ENCODE measurements around the gene ZNF304. TPM values are rescaled to one million over a fixed set of nuclear protein-coding genes. Genes with fewer than 3 reads are reported as not detected.

The ZNF304 gene
- 5.2 and 6.5 TPM in 2 replicates for total RNA-seq

DNA sequence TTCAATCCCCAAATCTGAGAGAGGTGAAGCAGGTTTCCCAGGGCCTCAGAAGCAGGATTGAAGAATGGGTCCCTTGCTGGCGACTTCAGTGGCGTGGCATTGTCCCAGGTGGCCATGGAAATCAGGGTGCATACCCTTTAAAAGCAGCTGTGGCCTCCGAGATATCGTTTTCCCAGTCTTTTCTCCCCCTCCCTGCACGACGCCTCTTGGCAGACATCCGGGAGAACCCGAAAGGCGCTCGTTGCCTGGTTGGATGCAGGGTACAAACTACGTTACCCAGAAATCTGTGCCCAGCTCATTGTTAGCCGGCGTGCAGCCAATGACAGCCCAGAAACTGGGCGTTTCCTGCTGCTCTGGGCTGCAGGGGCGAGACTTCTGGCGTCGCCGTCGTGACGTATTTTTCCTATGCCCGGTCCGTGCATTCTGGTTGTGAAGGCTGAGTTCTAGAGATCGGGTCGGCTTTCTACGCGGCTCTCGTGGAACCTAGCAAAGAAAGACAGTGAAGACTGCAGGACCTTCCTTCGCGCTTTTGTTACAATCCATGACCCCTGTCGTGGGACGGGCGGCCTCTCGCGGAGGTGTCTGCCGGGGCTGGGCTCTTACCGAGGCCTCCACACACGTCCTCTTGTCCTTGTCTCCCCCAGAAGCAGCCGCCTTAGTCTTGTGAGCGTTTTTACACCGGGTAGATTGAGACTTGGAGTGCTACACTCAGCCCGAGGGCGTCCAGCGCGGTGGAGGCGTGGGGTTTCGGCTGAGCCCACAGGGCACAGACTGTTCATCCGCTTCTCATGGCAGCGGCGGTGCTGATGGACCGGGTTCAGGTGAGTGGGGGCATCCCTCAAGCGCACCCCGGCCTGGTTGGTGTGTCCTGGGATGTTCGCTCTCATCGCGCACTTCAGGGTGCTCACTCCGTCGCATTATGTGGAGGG, at the start of gene ZNF304:
Gene ZNF304, plus strand, starts transcription at position 395 of the 929 bp plus-strand sequence. Its CDS starts 394 bp downstream, at position 789.
- H3K4me3 Mint-ChIP-seq (ENCODE audit: low read depth): peak within 1 kb of the TSS; percentile 92
- H3K4me1 Mint-ChIP-seq (ENCODE audit: low read depth): peaks cover 25% of the 10 kb centered on the region
- peak within 1 kb of the TSS; percentile 86 for H3K27ac Mint-ChIP-seq
- peak; percentile 83 for DNase-seq (ENCODE audit: low spot score)
- peaks cover 53% of the 10 kb centered on the region for H3K9me3 Mint-ChIP-seq
- peaks cover 54% of the 10 kb centered on the region for H3K36me3 Mint-ChIP-seq (ENCODE audit: low read depth)
- intact Hi-C loops (cut with micrococcal nuclease): loop anchor here (1.0 kb wide), 5 partner anchors 12 to 111 kb away; partner anchors contain the start of genes TRAPPC2B, ZNF460, ZNF543 and ZNF547
- H3K27me3 Mint-ChIP-seq (ENCODE audit: low read depth): no peaks in the 10 kb centered on the region

DNA sequence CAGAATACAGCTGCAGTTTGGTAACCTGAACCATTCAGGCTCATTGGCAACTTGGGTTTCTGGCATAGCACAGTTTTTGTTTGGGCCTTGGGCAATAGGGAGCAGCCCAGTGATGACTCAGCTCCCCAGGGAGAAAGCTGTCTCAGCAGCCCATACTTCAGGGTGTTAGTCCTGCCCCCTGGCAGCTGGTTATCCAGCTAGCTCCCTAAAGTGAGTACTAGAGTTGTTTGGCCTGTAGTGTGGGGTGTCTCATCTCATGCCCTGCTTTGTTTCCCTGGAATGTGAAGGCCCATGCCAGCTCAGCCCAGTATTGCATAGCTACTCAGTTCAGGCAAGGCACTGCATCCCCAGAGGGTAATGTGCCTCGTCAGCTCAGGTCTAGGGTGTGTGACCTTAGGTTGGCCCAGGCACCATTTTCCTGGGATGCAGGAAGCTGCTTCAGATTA, 49.0 kb upstream of the ZNF304 start:
- no peak overlapping the region for H3K27ac Mint-ChIP-seq
- H3K36me3 Mint-ChIP-seq (ENCODE audit: low read depth): peaks cover 84% of the 10 kb centered on the region
- peaks cover 40% of the 10 kb centered on the region for H3K9me3 Mint-ChIP-seq

DNA sequence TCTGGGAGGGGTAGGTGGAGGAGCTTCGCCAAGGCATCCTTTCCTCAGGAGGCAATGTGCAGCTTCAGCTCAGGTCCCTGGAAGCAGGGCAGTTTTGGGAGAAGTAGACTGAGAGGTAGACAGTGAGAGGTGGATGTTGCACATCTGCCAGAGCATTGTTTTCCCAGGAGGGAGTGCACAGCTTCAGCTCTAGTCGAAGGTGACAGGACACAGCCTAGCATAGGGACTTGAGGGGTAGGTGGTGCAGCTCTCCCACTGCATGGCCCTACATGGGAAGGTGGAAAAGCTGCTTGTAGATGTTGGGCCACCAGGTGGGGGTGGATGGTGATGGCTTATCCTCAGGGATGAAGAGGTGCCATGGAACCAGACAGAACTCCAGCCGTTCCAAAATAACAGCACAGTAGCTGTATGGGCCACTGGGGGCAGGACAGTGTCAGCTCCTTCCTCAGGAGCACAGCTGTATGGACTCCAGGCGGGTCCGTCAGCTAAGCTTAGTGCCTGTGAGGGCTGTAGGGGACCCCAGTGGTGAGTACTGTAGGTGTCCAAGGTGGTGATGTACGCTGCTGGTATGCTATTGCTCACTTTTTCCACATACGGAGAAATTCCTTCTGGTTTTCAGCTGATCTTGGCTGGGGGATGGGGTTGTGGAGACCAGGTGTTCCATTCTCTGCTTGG, 48.2 kb upstream of the ZNF304 start:
- Mint-ChIP-seq H3K27me3 (ENCODE audit: low read depth) (no peaks in the 10 kb centered on the region), H3K9me3 (peaks cover 32% of the 10 kb centered on the region), H3K4me3 (ENCODE audit: low read depth) (no peak overlapping the region), H3K4me1 (ENCODE audit: low read depth) (no peaks in the 10 kb centered on the region), H3K27ac (no peak overlapping the region), H3K36me3 (ENCODE audit: low read depth) (peaks cover 76% of the 10 kb centered on the region)
- no peak for DNase-seq (ENCODE audit: low spot score)
- intact Hi-C loops (cut with micrococcal nuclease): no loop called here

More for the DNA sequence above, 49.0 kb upstream of the ZNF304 start:
- Mint-ChIP-seq H3K27me3 (ENCODE audit: low read depth) (no peaks in the 10 kb centered on the region), H3K4me3 (ENCODE audit: low read depth) (no peak overlapping the region), H3K4me1 (ENCODE audit: low read depth) (no peaks in the 10 kb centered on the region)
- intact Hi-C loops (cut with micrococcal nuclease): no loop called here
- DNase-seq (ENCODE audit: low spot score): no peak

DNA sequence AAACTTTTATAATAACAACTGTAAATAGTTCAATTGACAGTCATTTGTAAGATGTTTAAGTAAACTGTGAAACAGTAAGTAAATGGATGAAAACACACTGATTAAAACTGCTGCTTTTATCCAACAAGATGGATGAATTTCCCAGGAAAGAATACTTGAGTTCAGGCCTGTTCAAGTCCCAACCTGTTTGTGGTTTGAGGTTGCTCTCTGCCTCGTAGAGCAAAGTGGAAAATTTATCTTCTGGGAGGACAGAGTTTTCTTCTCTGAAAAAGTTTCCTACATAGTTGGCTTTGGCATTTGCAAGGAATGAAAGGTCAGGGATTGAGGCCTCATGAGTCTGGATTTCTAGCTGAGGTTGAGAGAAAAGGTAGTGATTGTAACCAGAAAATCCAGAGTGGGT, 46.0 kb upstream of the ZNF304 start:
- DNase-seq (ENCODE audit: low spot score): no peak
- no peaks in the 10 kb centered on the region for H3K27me3 Mint-ChIP-seq (ENCODE audit: low read depth)
- H3K27ac Mint-ChIP-seq: no peak overlapping the region

DNA sequence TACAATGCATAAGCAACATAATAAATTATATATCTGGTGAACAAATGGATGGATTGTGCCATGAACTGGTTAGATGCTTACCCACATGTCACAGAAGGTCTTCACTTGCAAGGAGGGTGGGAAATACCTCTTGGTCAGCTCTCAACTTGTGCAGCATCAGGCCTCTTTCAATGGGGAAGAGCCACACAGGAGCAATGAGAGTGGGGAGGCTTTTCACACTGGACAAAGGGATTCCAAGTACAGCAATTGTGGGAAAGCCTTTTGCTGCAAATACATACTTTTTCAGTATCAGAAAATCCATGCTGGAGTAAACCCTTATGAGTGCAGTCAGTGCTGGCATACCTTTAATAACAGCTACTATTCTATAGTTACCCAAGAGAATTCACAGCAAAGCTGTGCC, 42.6 kb upstream of the ZNF304 start:
- H3K4me3 Mint-ChIP-seq (ENCODE audit: low read depth): no peak overlapping the region
- no peak for DNase-seq (ENCODE audit: low spot score)
- peaks cover 27% of the 10 kb centered on the region for H3K36me3 Mint-ChIP-seq (ENCODE audit: low read depth)
- H3K4me1 Mint-ChIP-seq (ENCODE audit: low read depth): no peaks in the 10 kb centered on the region
- no peaks in the 10 kb centered on the region for H3K27me3 Mint-ChIP-seq (ENCODE audit: low read depth)
- H3K27ac Mint-ChIP-seq: no peak overlapping the region
- peaks cover 25% of the 10 kb centered on the region for H3K9me3 Mint-ChIP-seq
- intact Hi-C loops (cut with micrococcal nuclease): no loop called here

More for the DNA sequence above, 46.0 kb upstream of the ZNF304 start:
- Mint-ChIP-seq H3K4me1 (ENCODE audit: low read depth) (no peaks in the 10 kb centered on the region), H3K9me3 (peaks cover 31% of the 10 kb centered on the region), H3K4me3 (ENCODE audit: low read depth) (no peak overlapping the region), H3K36me3 (ENCODE audit: low read depth) (peaks cover 61% of the 10 kb centered on the region)
- intact Hi-C loops (cut with micrococcal nuclease): no loop called here

DNA sequence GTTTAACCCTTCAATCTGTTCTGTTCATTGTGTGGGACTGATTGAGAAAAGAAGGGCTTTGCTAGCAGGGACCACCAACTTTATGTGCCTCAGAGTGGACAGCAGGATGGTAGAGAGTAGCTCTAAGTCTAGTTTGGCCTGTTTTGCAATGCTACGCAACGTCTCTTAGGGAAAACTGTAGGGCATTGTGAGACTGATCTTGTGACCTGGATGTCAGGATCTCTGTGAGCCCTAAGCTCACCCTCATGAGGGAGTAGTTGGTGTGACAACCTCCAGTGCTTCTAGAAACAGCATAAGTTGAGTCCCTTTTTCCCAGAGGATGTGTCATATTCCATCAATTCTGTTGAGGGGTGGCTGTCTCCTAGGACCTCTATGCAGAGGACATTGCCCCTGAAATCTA, 40.3 kb upstream of the ZNF304 start:
- H3K9me3 Mint-ChIP-seq: peaks cover 33% of the 10 kb centered on the region
- H3K4me1 Mint-ChIP-seq (ENCODE audit: low read depth): no peaks in the 10 kb centered on the region
- no peak for DNase-seq (ENCODE audit: low spot score)
- H3K27me3 Mint-ChIP-seq (ENCODE audit: low read depth): peaks cover 6% of the 10 kb centered on the region
- no peak overlapping the region for H3K27ac Mint-ChIP-seq
- peaks cover 8% of the 10 kb centered on the region for H3K36me3 Mint-ChIP-seq (ENCODE audit: low read depth)
- no peak overlapping the region for H3K4me3 Mint-ChIP-seq (ENCODE audit: low read depth)
- intact Hi-C loops (cut with micrococcal nuclease): no loop called here

DNA sequence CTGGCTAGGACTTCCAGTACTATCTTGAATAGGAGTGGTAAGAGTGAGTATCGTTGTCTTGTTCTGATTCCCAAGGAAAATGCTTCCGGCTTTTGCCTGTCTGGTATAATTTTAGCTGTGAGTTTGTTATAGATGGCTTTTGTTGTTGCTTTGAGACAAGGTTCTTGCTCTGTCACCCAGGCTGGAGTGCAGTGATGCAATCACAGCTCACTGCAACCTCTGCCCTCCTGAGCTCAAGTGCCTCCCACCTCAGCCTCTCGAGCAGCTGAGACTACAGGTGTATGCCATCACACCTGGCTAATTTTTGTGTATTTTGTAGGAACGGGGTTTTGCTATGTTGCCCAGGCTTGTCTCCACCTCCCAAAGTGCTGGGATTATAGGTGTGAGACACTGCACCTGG, 36.9 kb upstream of the ZNF304 start:
- no peak overlapping the region for H3K4me3 Mint-ChIP-seq (ENCODE audit: low read depth)
- H3K27ac Mint-ChIP-seq: no peak overlapping the region
- intact Hi-C loops (cut with micrococcal nuclease): no loop called here
- H3K4me1 Mint-ChIP-seq (ENCODE audit: low read depth): no peaks in the 10 kb centered on the region
- peaks cover 4% of the 10 kb centered on the region for H3K36me3 Mint-ChIP-seq (ENCODE audit: low read depth)
- H3K27me3 Mint-ChIP-seq (ENCODE audit: low read depth): peaks cover 14% of the 10 kb centered on the region
- peaks cover 30% of the 10 kb centered on the region for H3K9me3 Mint-ChIP-seq
- no peak for DNase-seq (ENCODE audit: low spot score)

DNA sequence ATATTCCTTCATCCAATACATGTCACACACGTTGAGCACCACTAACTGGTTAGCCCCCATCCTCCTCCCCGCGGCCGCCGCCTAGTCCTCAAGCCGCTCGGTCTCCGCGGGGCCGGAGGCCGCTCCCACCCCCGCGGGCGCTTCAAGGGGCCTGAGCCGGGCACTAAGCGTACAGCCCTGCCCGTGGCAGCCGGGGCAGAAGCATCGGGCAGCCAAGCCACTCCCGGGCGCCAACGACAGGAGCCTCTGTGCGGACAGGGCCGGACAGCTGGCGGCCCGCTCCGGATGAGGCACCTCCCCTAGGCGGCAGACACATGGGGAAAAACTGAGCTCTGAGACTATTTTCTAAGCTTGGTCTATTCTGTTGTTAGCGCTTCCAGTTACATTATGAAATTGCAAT, 33.6 kb upstream of the ZNF304 start:
- DNase-seq (ENCODE audit: low spot score): no peak
- H3K4me1 Mint-ChIP-seq (ENCODE audit: low read depth): peaks cover 21% of the 10 kb centered on the region
- H3K4me3 Mint-ChIP-seq (ENCODE audit: low read depth): no peak overlapping the region
- H3K27me3 Mint-ChIP-seq (ENCODE audit: low read depth): peaks cover 14% of the 10 kb centered on the region
- intact Hi-C loops (cut with micrococcal nuclease): no loop called here
- peaks cover 6% of the 10 kb centered on the region for H3K36me3 Mint-ChIP-seq (ENCODE audit: low read depth)
- H3K9me3 Mint-ChIP-seq: peaks cover 26% of the 10 kb centered on the region
- no peak overlapping the region for H3K27ac Mint-ChIP-seq

DNA sequence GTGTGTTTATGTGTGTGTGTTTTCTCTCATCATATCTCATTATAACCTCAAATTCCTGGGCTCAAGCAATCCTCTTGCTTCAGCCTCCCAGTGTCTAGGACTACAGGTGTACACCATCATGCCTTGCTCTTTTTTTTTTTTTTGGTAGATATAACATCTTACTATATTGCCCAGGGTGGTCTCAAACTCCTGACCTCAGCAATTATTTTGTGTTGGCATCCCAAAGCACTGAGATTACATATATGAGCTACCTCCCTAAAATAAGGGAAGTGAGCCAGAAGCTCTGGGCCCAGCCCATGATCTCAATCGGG, 31.2 kb upstream of the ZNF304 start:
- H3K4me3 Mint-ChIP-seq (ENCODE audit: low read depth): peak overlapping the region; percentile 85
- H3K4me1 Mint-ChIP-seq (ENCODE audit: low read depth): peaks cover 25% of the 10 kb centered on the region
- H3K27ac Mint-ChIP-seq: peak overlapping the region; percentile 91
- H3K27me3 Mint-ChIP-seq (ENCODE audit: low read depth): peaks cover 14% of the 10 kb centered on the region
- H3K9me3 Mint-ChIP-seq: peaks cover 34% of the 10 kb centered on the region
- peaks cover 27% of the 10 kb centered on the region for H3K36me3 Mint-ChIP-seq (ENCODE audit: low read depth)
- no peak for DNase-seq (ENCODE audit: low spot score)
- intact Hi-C loops (cut with micrococcal nuclease): loop anchor here (1.0 to 2.0 kb wide), 5 partner anchors 31 to 80 kb away; partner anchors contain the start of genes TRAPPC2B, ZNF304, ZNF460 and ZNF547

DNA sequence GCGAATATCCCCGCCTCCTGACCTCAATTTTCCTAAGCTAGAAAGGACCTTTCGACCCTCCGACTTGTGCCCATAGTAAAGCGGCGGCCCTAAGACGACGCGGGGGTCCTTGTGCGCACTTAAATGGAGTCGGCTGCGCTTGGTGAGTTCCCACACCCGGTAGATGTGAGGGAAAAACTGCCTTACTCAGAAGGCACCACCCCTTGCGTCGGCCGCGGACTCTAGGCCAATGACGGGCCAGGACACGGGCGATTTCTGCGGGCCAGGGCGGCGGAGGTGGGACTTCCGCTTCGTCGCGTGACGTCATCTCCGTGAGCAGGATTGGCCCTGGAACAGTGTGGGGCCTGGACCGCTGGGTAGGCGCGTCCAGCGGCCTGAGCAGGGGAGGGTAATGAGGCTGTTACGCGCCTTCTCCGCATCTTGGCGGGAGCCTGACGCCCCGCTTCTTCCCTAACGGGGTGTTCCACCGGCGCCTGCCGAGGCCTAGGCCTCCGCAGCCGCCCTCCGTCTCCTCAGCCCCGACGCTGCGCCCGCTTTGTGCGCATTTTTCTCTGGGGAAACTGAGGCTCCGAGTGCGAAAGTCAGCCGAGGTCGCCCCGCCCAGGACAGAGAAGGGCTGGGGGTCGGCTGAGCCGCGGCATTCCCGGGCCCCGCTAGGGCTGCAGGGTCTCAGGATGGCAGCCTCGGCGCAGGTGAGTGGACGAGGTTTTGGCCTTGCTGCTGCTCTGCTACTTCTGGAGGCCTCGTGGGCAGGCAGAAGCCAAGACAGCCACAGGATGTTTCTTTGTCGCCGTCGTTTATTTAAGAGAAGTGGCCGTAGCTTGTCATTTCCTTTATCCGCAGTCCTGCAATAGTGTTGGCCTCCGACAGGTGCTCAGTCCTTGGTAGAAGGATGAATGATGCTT, 30.6 kb upstream of the ZNF304 start, which contains the start of gene ZNF543:
Gene ZNF543, plus strand, starts transcription at position 293 of the 905 bp plus-strand sequence. Its CDS starts 382 bp downstream, at position 675.
- Mint-ChIP-seq H3K36me3 (ENCODE audit: low read depth) (peaks cover 33% of the 10 kb centered on the region), H3K4me3 (ENCODE audit: low read depth) (peak within 1 kb of the TSS; percentile 85), H3K4me1 (ENCODE audit: low read depth) (peaks cover 25% of the 10 kb centered on the region), H3K27ac (peak within 1 kb of the TSS; percentile 91), H3K9me3 (peaks cover 34% of the 10 kb centered on the region), H3K27me3 (ENCODE audit: low read depth) (peaks cover 11% of the 10 kb centered on the region)
- intact Hi-C loops (cut with micrococcal nuclease): loop anchor here (1.0 to 2.0 kb wide), 5 partner anchors 31 to 80 kb away; partner anchors contain the start of genes TRAPPC2B, ZNF304, ZNF460 and ZNF547
- peak; percentile 89 for DNase-seq (ENCODE audit: low spot score)

DNA sequence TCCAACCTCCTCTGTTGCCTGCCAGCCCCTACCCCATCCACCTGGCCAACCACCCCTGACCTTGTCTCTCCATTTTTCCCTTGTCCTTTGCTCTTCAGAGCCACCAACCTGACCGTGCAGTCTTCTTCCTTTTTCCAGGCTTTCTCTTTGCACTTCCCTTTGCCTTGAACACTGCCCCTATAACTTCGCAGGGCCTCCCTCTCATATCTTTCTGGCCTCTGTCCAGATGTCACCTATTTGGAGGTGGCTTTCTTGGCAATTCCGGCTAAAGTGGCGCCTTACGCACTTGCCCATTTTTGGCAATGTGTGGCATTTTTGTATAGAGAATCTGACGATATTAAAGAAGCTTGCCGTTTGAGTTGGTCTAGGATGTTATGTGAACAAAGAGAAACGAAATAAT, 30.0 kb upstream of the ZNF304 start:
- peaks cover 34% of the 10 kb centered on the region for H3K9me3 Mint-ChIP-seq
- H3K36me3 Mint-ChIP-seq (ENCODE audit: low read depth): peaks cover 40% of the 10 kb centered on the region
- intact Hi-C loops (cut with micrococcal nuclease): loop anchor here (2.0 kb wide), 1 partner anchor 42 kb away; the partner anchor contains the start of genes TRAPPC2B and ZNF547
- peak overlapping the region; percentile 85 for H3K4me3 Mint-ChIP-seq (ENCODE audit: low read depth)
- DNase-seq (ENCODE audit: low spot score): no peak
- H3K4me1 Mint-ChIP-seq (ENCODE audit: low read depth): peaks cover 25% of the 10 kb centered on the region
- H3K27ac Mint-ChIP-seq: peak overlapping the region; percentile 91
- peaks cover 5% of the 10 kb centered on the region for H3K27me3 Mint-ChIP-seq (ENCODE audit: low read depth)

DNA sequence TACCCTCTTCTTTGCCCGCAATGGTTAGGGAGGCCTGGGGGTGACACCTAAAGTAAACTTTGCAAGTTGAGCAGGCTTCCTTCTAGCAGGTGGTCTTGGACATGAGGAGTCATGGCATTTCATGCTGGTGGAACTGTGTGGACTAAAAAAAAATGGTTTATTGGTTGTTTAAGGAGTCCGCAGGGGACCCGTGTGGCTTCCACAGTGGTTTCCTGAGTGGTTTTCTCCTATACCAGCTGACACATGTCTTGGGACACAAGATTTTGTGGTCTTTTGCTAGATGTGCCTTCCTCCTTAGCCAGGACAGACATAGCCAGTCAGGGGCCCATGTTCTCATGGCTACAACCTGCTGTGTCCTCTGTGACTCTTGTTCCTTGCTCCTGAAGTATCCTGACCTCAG, 29.3 kb upstream of the ZNF304 start:
- Mint-ChIP-seq H3K4me3 (ENCODE audit: low read depth) (peak overlapping the region; percentile 85), H3K27ac (no peak overlapping the region), H3K4me1 (ENCODE audit: low read depth) (peaks cover 25% of the 10 kb centered on the region), H3K27me3 (ENCODE audit: low read depth) (peaks cover under 1% of the 10 kb centered on the region), H3K36me3 (ENCODE audit: low read depth) (peaks cover 46% of the 10 kb centered on the region), H3K9me3 (peaks cover 36% of the 10 kb centered on the region)
- no peak for DNase-seq (ENCODE audit: low spot score)
- intact Hi-C loops (cut with micrococcal nuclease): loop anchor here (2.0 kb wide), 1 partner anchor 41 kb away; the partner anchor contains the start of genes TRAPPC2B and ZNF547

All from activated T-helper 2 cell treated with anti-CD3 and anti-CD28 coated beads, Interferon-gamma antibody, Interleukin-2, Interleukin-4, amounts not matched to agents 10 μg/mL and 5 μg/mL and 100 μg/mL, durations not matched to agents 14 hours and 24 hours and 36 hours (primary cell).